GM19238 (cell line): ENCODE data around the gene ZNF219.
"Not testable (repeated sequence)": the region's sequence is repeated elsewhere in the genome, so short reads cannot be mapped to it uniquely, and the experiment has no call there.

Experiments used
- DNase-seq: peaks from one replicate; pipeline ENCODE4 v3.0.0; 2011; ENCODE audit warnings: low spot score; ENCODE audit not compliant: insufficient read length

Gene ZNF219

GRCh38 chr14:21047378-21047781, 51.1 kb downstream of the ZNF219 start:
- DNase-seq: no peak

DNA sequence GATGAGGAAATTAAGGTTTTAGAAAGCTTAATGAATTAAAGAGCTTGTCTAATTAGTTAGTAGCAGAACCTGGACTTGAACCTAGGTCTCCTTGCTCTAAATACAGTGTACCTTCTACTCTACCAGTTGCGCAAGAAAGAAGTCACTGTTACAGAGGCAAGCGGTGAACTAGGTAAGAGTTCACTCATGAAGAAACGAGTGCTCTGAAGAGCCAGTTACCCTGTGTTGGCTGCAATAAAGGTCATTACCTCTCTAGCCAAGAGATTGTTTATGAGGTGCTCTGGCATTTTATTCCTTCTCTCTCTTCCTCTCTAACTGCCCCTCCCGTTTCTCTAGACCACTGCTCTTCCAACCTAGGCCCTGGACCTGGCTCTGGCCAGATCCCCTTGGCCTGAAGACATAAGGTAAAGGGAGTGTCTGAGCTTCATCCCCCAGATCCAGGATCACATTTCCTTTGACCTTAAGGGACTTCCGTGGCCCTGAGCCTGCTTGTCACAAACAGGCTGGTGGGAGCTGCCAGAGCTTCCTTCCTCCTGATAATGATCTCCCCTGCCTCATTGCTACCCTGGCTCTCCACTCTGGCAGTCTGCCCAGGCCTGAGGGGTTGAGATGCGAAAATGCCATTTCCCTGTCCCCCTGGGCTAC, 54.4 kb downstream of the ZNF219 start:
- no peak for DNase-seq

- no peak for DNase-seq
Observed at GRCh38 chr14:21043387-21043973, 55.0 kb downstream of the ZNF219 start.

- DNase-seq: no peak
Observed at GRCh38 chr14:21042918-21043317, 55.5 kb downstream of the ZNF219 start.

GRCh38 chr14:21041676-21042433, 56.6 kb downstream of the ZNF219 start, which contains the start of gene RNASE7:
Gene RNASE7, plus strand, starts transcription at chr14:21042362. Its CDS starts 631 bp downstream, at chr14:21042993.
- no peak for DNase-seq

DNA sequence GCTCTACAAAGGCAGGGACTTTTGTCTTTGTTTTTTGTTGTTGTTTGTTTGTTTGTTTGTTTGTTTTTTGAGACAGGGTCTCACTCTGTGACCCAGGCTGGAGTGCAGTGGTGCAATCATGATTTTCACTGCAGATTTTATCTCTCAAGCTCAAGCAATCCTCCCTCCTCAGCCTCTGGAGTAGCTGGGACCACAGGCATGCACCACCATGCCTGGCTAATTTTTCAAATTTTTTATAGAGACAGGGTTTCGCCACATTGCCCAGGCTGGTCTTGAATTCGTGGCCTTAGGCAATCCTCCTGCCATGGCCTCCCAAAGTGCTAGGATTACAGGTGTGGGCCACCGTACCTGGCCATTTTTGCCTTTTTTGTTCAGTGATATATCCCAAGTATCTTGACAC, 57.5 kb downstream of the ZNF219 start:
- DNase-seq: not testable (repeated sequence)

GRCh38 chr14:21040370-21040925, 58.0 kb downstream of the ZNF219 start:
- DNase-seq: no peak
